Activated CD8-positive, alpha-beta memory T cell treated with anti-CD3 and anti-CD28 coated beads, Interleukin-2, amount 50 U/mL, for 4 hours (primary cell): ENCODE measurements around the gene PHAX.
A peak's percentile ranks its signal among the peaks of the same experiment; 100 is the strongest.
"Not testable (repeated sequence)": the region's sequence is repeated elsewhere in the genome, so short reads cannot be mapped to it uniquely, and the experiment has no call there.

Source experiments
- DNase-seq: peaks from one replicate; pipeline ENCODE4 v3.0.0-alpha.2; 2020

Gene PHAX

GRCh38 chr5:126600631-126601511 lies at the start of gene PHAX:
Gene PHAX (plus strand): TSS chr5:126600947. CDS start chr5:126600963, 16 bp downstream.
- DNase-seq: peak; percentile 71

- no peak for DNase-seq
These were observed 48.1 kb upstream of the PHAX start for GRCh38 chr5:126552614-126553013.

GRCh38 chr5:126555101-126555500 lies 45.6 kb upstream of the PHAX start:
- DNase-seq: not testable (repeated sequence)

- no peak for DNase-seq
These were observed 38.8 kb upstream of the PHAX start for GRCh38 chr5:126561908-126562307.

GRCh38 chr5:126562823-126563222 lies 37.9 kb upstream of the PHAX start:
- DNase-seq: no peak

- DNase-seq: no peak
These were observed 32.5 kb upstream of the PHAX start for GRCh38 chr5:126568206-126568755.

- no peak for DNase-seq
These were observed 25.1 kb upstream of the PHAX start for GRCh38 chr5:126575644-126576043.

- no peak for DNase-seq
These were observed 23.8 kb upstream of the PHAX start for GRCh38 chr5:126576974-126577373.

- DNase-seq: no peak
These were observed 23.3 kb upstream of the PHAX start for GRCh38 chr5:126577415-126577814.

- DNase-seq: no peak
These were observed 21.0 kb upstream of the PHAX start for GRCh38 chr5:126579716-126580115.

GRCh38 chr5:126583761-126584160 lies 17.0 kb upstream of the PHAX start:
- DNase-seq: no peak

GRCh38 chr5:126587551-126588390 lies 13.0 kb upstream of the PHAX start:
- DNase-seq: no peak

- DNase-seq: no peak
These were observed 11.0 kb upstream of the PHAX start for GRCh38 chr5:126589536-126590297.

GRCh38 chr5:126591549-126591948 lies 9.2 kb upstream of the PHAX start:
- no peak for DNase-seq

GRCh38 chr5:126594748-126595485 lies 5.8 kb upstream of the PHAX start, which contains the start of gene ALDH7A1:
Gene ALDH7A1 (minus strand): TSS chr5:126595219. CDS start chr5:126595198, 21 bp downstream.
- peak; percentile 42 for DNase-seq

GRCh38 chr5:126595486-126596083 lies 5.2 kb upstream of the PHAX start:
- DNase-seq: no peak

GRCh38 chr5:126597156-126597555 lies 3.6 kb upstream of the PHAX start:
- no peak for DNase-seq

- DNase-seq: no peak
These were observed 1.2 kb upstream of the PHAX start for GRCh38 chr5:126599499-126599898.

- DNase-seq: not testable (repeated sequence)
These were observed 646 bp upstream of the PHAX start for GRCh38 chr5:126599971-126600630.

GRCh38 chr5:126603402-126603991 lies 2.8 kb downstream of the PHAX start:
- DNase-seq: no peak
